ENCODE measurements around the gene TNRC6C. TPM values are rescaled to one million over a fixed set of nuclear protein-coding genes. Genes with fewer than 3 reads are reported as not detected.

Gene TNRC6C
- total and polyA plus RNA-seq, 9 of the 15 experiments (the other 6 are each of a cell fraction or from before 2014, with no cell fraction given) = 0.20 to 4.9 (median 2.3) TPM

DNA sequence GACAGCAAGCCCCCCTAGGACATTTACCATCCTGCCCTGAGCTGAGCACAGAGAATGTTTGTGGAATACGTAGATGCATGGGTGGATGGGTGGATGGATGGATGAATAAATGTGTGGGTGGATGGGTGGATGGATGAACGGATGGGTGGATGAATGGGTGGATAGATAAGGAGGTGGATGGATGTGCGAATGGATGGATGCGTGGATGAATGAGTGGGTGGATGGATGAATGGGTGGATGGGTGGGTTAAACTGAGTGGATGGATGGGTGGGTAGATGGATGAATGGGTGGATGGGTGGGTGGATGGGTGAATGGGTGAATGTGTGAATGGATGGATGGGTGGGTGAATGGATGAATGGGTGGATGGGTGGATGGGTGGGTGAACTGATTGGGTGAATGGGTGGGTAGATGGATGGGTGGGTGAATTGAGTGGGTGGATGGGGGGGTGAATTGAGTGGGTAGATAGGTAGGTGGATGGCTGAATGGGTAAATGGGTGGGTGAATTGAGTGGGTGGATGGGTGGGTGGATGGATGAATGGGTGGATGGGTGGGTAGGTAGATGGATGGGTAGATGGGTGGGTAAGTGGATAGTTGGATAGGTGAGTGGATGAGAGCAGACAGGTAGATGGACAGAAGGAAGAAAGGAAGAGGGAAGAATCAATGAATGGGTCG lies 164.9 kb downstream of the TNRC6C start:
- Histone ChIP-seq H3K36me3 (ENCODE audit: control insufficient read depth, insufficient read depth, low read length) (peaks cover 85% of the 10 kb centered on the region), H3K9me3 (replicated peaks; ENCODE audit: control insufficient read depth, insufficient read depth, low read depth, low read length) (no peaks in the 10 kb centered on the region), H3K4me1 (replicated peaks in 1 of 2; ENCODE audit: control insufficient read depth in 2 of 2, insufficient read depth in 2 of 2, low read length in 2 of 2) (peaks cover 9 to 80% of the 10 kb centered on the region in 2 experiments), H3K9me1 (ENCODE audit: control insufficient read depth, insufficient read depth, low read length) (no peaks in the 10 kb centered on the region), H3K4me2 (ENCODE audit: insufficient read depth, low read length) (no peak overlapping the region), H3K4me3 (no peak overlapping the region), H3K27ac (ENCODE audit: extremely low read depth, low read depth, low read length) (no peak overlapping the region), H3K9ac (ENCODE audit: insufficient read depth in 1 of 2, low read depth in 2 of 2, low read length in 2 of 2) (peak overlapping the region in 1 of 2 experiments; percentile 73; a peak in 1 of 4 replicates), H2AFZ (ENCODE audit: low read depth, low read length) (no peak overlapping the region), H4K20me1 (replicated peaks; ENCODE audit: control insufficient read depth, insufficient read depth, low read length) (no peaks in the 10 kb centered on the region; the same call in 1 of the 2 replicates), H3K79me2 (ENCODE audit: control insufficient read depth, insufficient read depth, low read length) (peaks cover 68% of the 10 kb centered on the region), H3K27me3 (ENCODE audit: control insufficient read depth in 2 of 2, insufficient read depth in 2 of 2, low read length in 2 of 2) (no peaks in the 10 kb centered on the region)
- ChIA-PET POLR2A (interaction anchor here (0.6 kb wide), 1 partner anchor 10 kb away, joined by 3 read pairs; no protein-coding TSS in a partner anchor), CTCF (ENCODE audit: low intra/inter-chr PET ratio) (no interaction called here)
- ATAC-seq = no peak
- in situ Hi-C loops (cut with MboI) = no loop called here
- no peak for DNase-seq (ENCODE audit: extremely low read depth in 1 of 4, low spot score in 3 of 4)
- WGBS (ENCODE audit: insufficient coverage, low coverage, missing lambda C conversion rate) = 88% methylated on average over 5 of the region's 5 CpGs
- FAIRE-seq = peak; percentile 64
- intact Hi-C loops (cut with micrococcal nuclease) = no loop called here
- no TSS peak for BruUV-seq (replicated peaks)
- peak; percentile 42; the same call in 1 of the 2 replicates for TF ChIP-seq POLR2A (conservative IDR thresholded peaks at IDR 0.05)
- TF ChIP-seq ZBTB17 (CRISPR knock-in tag; IDR thresholded peaks at IDR 0.05) = no peak
- TF ChIP-seq NR2F6 (CRISPR knock-in tag; IDR thresholded peaks at IDR 0.05) = no peak
- peak; percentile 82 for TF ChIP-seq EGR1 (conservative IDR thresholded peaks at IDR 0.05)
- TF ChIP-seq HNRNPLL (IDR thresholded peaks at IDR 0.05; ENCODE audit: low read depth, low read length, poor library complexity, severe bottlenecking) = peak; percentile 52
- no peak for TF ChIP-seq NR2C1 (IDR thresholded peaks at IDR 0.05)
- no peak for TF ChIP-seq NR2C1 (tag; IDR thresholded peaks at IDR 0.05)
- TF ChIP-seq, protein P1, sequence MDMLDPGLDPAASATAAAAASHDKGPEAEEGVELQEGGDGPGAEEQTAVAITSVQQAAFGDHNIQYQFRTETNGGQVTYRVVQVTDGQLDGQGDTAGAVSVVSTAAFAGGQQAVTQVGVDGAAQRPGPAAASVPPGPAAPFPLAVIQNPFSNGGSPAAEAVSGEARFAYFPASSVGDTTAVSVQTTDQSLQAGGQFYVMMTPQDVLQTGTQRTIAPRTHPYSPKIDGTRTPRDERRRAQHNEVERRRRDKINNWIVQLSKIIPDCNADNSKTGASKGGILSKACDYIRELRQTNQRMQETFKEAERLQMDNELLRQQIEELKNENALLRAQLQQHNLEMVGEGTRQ (CRISPR knock-in tag; IDR thresholded peaks at IDR 0.05) = no peak
- TF ChIP-seq SUPT5H (IDR thresholded peaks at IDR 0.05) = peak; percentile 70; the same call in 1 of the 2 replicates
- TF ChIP-seq FOXM1 (IDR thresholded peaks at IDR 0.05; ENCODE audit: low read depth) = no peak
- TF ChIP-seq FOXM1 (CRISPR knock-in tag; IDR thresholded peaks at IDR 0.05; ENCODE audit: low read depth) = no peak
- TF ChIP-seq POLR2B (IDR thresholded peaks at IDR 0.05; ENCODE audit: low read depth, partially characterized antibody) = peak; percentile 61
- no peak for TF ChIP-seq NFATC3 (IDR thresholded peaks at IDR 0.05)
- TF ChIP-seq, protein P2, sequence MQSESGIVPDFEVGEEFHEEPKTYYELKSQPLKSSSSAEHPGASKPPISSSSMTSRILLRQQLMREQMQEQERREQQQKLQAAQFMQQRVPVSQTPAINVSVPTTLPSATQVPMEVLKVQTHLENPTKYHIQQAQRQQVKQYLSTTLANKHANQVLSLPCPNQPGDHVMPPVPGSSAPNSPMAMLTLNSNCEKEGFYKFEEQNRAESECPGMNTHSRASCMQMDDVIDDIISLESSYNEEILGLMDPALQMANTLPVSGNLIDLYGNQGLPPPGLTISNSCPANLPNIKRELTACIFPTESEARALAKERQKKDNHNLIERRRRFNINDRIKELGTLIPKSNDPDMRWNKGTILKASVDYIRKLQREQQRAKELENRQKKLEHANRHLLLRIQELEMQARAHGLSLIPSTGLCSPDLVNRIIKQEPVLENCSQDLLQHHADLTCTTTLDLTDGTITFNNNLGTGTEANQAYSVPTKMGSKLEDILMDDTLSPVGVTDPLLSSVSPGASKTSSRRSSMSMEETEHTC (IDR thresholded peaks at IDR 0.05) = no peak
- no peak for TF ChIP-seq HNRNPUL1 (IDR thresholded peaks at IDR 0.05; ENCODE audit: low read length)
- TF ChIP-seq, protein P3, sequence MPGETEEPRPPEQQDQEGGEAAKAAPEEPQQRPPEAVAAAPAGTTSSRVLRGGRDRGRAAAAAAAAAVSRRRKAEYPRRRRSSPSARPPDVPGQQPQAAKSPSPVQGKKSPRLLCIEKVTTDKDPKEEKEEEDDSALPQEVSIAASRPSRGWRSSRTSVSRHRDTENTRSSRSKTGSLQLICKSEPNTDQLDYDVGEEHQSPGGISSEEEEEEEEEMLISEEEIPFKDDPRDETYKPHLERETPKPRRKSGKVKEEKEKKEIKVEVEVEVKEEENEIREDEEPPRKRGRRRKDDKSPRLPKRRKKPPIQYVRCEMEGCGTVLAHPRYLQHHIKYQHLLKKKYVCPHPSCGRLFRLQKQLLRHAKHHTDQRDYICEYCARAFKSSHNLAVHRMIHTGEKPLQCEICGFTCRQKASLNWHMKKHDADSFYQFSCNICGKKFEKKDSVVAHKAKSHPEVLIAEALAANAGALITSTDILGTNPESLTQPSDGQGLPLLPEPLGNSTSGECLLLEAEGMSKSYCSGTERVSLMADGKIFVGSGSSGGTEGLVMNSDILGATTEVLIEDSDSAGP (CRISPR knock-in tag; IDR thresholded peaks at IDR 0.05) = no peak
